Neuron (in vitro differentiated cells): ENCODE results near the gene BIRC7.

Experiments
- H2AFZ ChIP-seq: one replicate; pipeline ENCODE4 v1.6.1; 2013; ENCODE audit warnings: low read depth, mild to moderate bottlenecking, inconsistent platforms, low read length, moderate library complexity
- H3K27me3 ChIP-seq: one replicate; pipeline ENCODE4 v1.6.1; 2013; ENCODE audit warnings: low read length; ENCODE audit not compliant: insufficient read depth
- H3K36me3 ChIP-seq: one replicate; pipeline ENCODE4 v1.6.1; 2013; ENCODE audit warnings: low read length; ENCODE audit not compliant: insufficient read depth
- H3K4me1 ChIP-seq: one replicate; pipeline ENCODE4 v1.6.1; 2013; ENCODE audit warnings: low read length; ENCODE audit not compliant: insufficient read depth
- H3K4me3 ChIP-seq: 2 replicates; pipeline ENCODE4 v1.5.1; 2013; ENCODE audit warnings: mild to moderate bottlenecking, low read length, moderate library complexity
- H3K9me3 ChIP-seq: one replicate; pipeline ENCODE4 v1.6.1; 2013; ENCODE audit warnings: low read length

BIRC7 gene, protein sequence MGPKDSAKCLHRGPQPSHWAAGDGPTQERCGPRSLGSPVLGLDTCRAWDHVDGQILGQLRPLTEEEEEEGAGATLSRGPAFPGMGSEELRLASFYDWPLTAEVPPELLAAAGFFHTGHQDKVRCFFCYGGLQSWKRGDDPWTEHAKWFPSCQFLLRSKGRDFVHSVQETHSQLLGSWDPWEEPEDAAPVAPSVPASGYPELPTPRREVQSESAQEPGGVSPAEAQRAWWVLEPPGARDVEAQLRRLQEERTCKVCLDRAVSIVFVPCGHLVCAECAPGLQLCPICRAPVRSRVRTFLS

GRCh38 chr20:63235399-63235983 is at the start of gene BIRC7:
Gene BIRC7 (plus strand): TSS chr20:63235905. CDS start chr20:63236097, 192 bp downstream.
- Histone ChIP-seq H3K9me3 (no peaks in the 10 kb centered on the region), H3K4me1 (peaks cover 31% of the 10 kb centered on the region), H3K27me3 (no peaks in the 10 kb centered on the region), H3K36me3 (no peaks in the 10 kb centered on the region), H2AFZ (no peak within 1 kb of the TSS), H3K4me3 (no peak within 1 kb of the TSS)

- Histone ChIP-seq H3K9me3 (no peaks in the 10 kb centered on the region), H2AFZ (no peak overlapping the region), H3K27me3 (no peaks in the 10 kb centered on the region), H3K4me1 (peaks cover 15% of the 10 kb centered on the region), H3K4me3 (no peak overlapping the region), H3K36me3 (no peaks in the 10 kb centered on the region)
These were observed 49.6 kb upstream of the BIRC7 start for GRCh38 chr20:63186084-63186483.

GRCh38 chr20:63186528-63187316 is 49.0 kb upstream of the BIRC7 start:
- Histone ChIP-seq H3K36me3 (no peaks in the 10 kb centered on the region), H2AFZ (no peak overlapping the region), H3K27me3 (no peaks in the 10 kb centered on the region), H3K4me1 (peaks cover 9% of the 10 kb centered on the region), H3K4me3 (no peak overlapping the region), H3K9me3 (no peaks in the 10 kb centered on the region)

- Histone ChIP-seq H3K9me3 (no peaks in the 10 kb centered on the region), H3K36me3 (no peaks in the 10 kb centered on the region), H2AFZ (no peak overlapping the region), H3K4me3 (no peak overlapping the region), H3K4me1 (peaks cover 2% of the 10 kb centered on the region), H3K27me3 (no peaks in the 10 kb centered on the region)
These were observed 48.2 kb upstream of the BIRC7 start for GRCh38 chr20:63187338-63188158.

GRCh38 chr20:63188159-63188442 is 47.6 kb upstream of the BIRC7 start:
- Histone ChIP-seq H3K4me1 (no peaks in the 10 kb centered on the region), H2AFZ (no peak overlapping the region), H3K36me3 (no peaks in the 10 kb centered on the region), H3K27me3 (no peaks in the 10 kb centered on the region), H3K4me3 (no peak overlapping the region), H3K9me3 (no peaks in the 10 kb centered on the region)

GRCh38 chr20:63188641-63189321 is 46.9 kb upstream of the BIRC7 start:
- no peaks in the 10 kb centered on the region for H3K27me3 ChIP-seq
- H3K9me3 ChIP-seq, result no peaks in the 10 kb centered on the region
- H3K4me3 ChIP-seq, result no peak overlapping the region
- no peaks in the 10 kb centered on the region for H3K4me1 ChIP-seq
- H2AFZ ChIP-seq, result no peak overlapping the region
- H3K36me3 ChIP-seq, result no peaks in the 10 kb centered on the region

DNA sequence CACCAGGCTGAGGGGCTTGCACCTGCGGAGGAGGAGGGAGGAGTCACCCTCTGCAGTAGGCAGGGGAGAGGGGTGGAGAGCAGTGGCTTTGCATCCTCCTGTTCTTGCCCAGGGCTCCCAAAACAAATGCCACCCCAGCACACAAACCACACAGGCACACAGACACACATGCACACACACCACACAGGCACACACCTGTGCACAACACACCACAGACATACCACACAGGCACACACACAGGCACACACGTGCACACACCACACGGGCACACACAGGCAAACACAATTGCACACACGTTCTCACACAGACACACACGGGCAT is 46.4 kb upstream of the BIRC7 start:
- Histone ChIP-seq H2AFZ (no peak overlapping the region), H3K27me3 (no peaks in the 10 kb centered on the region), H3K9me3 (no peaks in the 10 kb centered on the region), H3K4me3 (no peak overlapping the region), H3K36me3 (no peaks in the 10 kb centered on the region), H3K4me1 (no peaks in the 10 kb centered on the region)

GRCh38 chr20:63189846-63190559 is 45.7 kb upstream of the BIRC7 start:
- Histone ChIP-seq H3K36me3 (peaks cover under 1% of the 10 kb centered on the region), H3K4me1 (no peaks in the 10 kb centered on the region), H2AFZ (no peak overlapping the region), H3K27me3 (no peaks in the 10 kb centered on the region), H3K9me3 (no peaks in the 10 kb centered on the region), H3K4me3 (no peak overlapping the region)

GRCh38 chr20:63190828-63191227 is 44.9 kb upstream of the BIRC7 start:
- H3K9me3 ChIP-seq, result no peaks in the 10 kb centered on the region
- no peak overlapping the region for H2AFZ ChIP-seq
- peaks cover 8% of the 10 kb centered on the region for H3K36me3 ChIP-seq
- no peak overlapping the region for H3K4me3 ChIP-seq
- no peaks in the 10 kb centered on the region for H3K27me3 ChIP-seq
- no peaks in the 10 kb centered on the region for H3K4me1 ChIP-seq

- no peak overlapping the region for H3K4me3 ChIP-seq
These were observed 44.3 kb upstream of the BIRC7 start for GRCh38 chr20:63191400-63191799.

GRCh38 chr20:63192721-63193120 is 43.0 kb upstream of the BIRC7 start:
- no peaks in the 10 kb centered on the region for H3K4me1 ChIP-seq
- H3K9me3 ChIP-seq, result no peaks in the 10 kb centered on the region
- no peak overlapping the region for H2AFZ ChIP-seq
- H3K36me3 ChIP-seq, result peaks cover 25% of the 10 kb centered on the region
- H3K4me3 ChIP-seq, result no peak overlapping the region
- no peaks in the 10 kb centered on the region for H3K27me3 ChIP-seq

More at GRCh38 chr20:63191400-63191799, 44.3 kb upstream of the BIRC7 start:
- Histone ChIP-seq H3K27me3 (no peaks in the 10 kb centered on the region), H3K4me1 (no peaks in the 10 kb centered on the region), H3K36me3 (peaks cover 12% of the 10 kb centered on the region), H2AFZ (no peak overlapping the region), H3K9me3 (no peaks in the 10 kb centered on the region)
